Dermis blood vessel endothelial cell (primary cell): ENCODE results near the gene ARX. TPM values are rescaled to one million over a fixed set of nuclear protein-coding genes. Genes with fewer than 3 reads are reported as not detected.

Source experiments
- DNase-seq: peaks from one replicate; pipeline ENCODE4 v3.0.0; 2010
- total RNA-seq: library from RNA; depleted of rRNA; stranded (reverse); fragments of >200 nt; gene quantifications from 2 replicates; pipeline ENCODE4 v1.2.3, GENCODE V29; 2014

ARX gene
- total RNA-seq: not detected in 2 replicates

DNA sequence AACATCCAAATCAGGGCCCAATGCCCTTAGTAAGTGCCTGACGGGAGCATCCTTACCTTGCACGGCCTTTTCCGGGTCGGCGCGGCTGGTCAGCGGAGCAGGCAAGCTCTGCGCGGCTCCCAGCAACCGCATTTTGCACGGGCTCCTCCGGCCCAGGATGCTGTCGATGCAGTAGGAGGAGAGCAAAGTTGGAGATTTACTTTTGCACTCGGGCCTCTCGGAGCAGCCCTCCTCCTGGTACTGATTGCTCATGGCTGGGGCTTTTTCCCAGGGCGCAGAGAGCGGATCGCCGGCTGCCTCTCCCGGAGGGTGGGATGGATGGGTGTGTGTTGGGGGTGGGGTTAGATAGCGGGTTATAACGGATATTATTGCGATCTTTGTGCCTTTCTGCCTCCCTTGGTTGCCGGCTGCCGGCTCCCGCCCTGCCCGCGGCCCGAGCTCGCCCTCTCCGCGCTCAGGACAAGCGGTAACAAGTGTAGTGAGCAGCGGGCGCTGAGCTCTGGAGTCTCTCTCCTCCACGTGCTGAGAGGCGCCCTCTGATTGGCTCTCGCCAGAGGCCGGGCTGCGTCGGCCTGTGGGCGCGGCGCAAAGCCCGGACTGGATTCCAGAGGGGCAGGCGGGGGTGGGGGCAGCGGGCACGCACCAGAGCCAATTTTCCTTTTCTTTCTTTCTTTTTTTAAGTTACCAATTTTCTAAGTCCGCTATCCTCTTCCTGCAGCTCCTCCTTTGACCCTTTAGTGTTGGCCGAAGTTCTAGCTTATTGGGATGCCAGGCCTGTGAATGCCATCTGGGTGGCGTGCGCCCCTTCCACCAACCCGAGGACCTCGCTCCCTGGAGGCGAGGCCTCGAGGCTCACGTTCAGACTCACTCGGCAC lies at the start of gene ARX:
Gene ARX (minus strand): TSS at position 480 of the 875 bp plus-strand sequence. CDS start 228 bp downstream, at position 252.
- peak; percentile 75 for DNase-seq

DNA sequence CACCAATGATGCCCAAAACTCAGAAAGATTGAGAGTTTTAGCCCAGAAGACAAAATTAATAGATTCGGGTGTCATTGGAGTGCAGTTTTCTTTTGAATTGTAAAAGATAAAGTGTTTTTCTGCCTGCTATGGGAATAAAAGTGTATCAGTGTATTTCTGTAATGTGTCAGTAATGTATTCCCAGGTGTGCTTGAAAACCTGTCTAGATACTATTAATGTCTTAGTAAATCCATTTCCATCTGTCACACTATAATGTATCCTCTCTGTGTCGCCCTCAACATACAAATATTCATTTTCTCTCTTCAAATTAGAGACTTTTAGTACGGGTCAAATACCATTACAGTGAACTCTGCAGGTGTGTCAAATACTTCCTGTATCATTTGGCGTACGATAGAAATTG lies 43.5 kb upstream of the ARX start:
- no peak for DNase-seq

DNA sequence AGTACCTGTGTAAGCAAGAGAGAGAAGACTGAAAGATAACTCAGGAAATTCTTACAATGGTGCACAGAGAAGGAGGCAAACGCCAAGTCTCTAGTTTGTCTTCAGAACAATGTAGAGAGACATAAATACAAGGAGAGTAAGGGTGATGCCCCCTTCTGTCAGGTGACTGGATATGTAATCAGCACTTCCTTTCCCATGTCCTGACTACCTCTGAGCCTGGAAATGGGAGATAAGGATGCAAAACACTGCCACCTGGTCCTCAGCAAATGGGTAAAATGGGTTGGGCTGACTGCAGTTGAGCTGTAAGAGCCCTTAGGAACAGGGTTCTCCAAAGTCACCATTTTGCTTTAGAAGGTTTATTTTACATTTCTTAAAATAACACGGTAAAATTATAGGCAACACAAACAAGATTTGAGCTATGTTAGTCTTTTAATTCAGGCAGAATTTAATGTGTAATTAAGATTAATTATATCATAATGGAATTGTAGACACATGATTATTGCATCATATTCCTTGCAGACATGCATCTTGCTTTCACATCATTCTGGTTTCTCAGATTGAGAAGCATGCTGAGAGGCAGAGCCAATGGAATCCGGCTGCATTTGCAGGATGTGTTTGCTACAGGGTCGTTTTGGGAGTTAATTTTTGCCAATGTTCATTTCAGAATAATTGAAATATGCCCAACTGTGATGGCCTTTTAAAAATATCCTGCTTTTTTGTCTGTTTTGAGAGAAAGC lies 37.2 kb upstream of the ARX start:
- DNase-seq: no peak

DNA sequence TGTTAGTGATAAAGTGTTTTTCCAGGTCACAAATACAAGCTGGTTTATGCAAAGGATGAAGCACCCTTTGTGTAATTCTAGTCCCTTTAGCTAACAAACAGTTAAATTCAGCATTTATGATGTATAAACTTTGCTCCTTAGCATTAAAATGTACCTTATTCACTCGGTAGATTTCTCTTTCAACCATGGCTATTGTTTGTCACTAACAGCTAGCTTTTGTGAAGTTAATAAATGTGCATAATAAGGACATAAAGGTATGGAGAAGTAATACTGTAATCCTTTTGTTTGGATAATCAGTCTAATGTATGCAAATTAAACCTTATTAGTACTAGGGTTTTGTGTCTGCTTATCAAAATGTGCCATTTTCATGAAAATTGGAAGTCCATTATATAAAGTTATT lies 34.2 kb upstream of the ARX start:
- DNase-seq: no peak

DNA sequence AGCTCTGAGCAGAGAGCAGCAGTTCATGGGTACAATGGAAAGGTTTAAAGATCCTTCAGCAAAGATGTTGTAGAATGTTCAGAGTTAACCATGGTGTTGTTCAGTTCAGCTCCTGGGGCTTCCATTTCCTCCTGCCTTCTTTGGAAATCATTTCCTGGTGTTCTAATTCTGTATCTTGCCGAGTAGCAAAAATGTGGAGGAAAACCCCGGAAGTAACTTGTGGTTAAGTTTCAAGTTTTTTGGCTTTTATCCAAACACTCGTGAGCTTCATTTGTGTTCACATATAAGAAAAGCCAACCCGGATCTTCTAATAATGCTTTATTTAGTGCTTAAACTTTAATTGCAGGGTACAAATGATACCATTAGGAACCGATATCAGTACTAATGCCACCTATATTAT lies 33.6 kb upstream of the ARX start:
- no peak for DNase-seq

DNA sequence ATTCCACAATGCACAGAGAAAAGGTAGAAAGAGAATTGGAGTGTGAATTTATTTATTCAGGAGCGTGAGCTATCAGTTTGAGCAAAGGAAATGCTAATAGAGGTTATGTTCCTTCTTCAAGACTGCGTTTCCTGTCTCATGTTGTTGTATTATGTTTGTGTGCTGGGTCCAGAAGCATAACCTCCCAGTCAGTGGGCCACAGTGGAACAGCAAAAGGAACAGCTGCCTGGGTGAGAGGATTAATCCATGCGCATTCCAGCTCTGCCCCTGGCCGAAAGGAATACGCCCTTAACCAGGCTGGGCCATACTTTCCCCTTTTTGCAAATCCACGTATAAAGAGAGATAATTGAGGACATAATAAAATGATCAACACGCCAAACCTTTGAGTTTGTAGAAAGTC lies 32.4 kb upstream of the ARX start:
- DNase-seq: no peak

DNA sequence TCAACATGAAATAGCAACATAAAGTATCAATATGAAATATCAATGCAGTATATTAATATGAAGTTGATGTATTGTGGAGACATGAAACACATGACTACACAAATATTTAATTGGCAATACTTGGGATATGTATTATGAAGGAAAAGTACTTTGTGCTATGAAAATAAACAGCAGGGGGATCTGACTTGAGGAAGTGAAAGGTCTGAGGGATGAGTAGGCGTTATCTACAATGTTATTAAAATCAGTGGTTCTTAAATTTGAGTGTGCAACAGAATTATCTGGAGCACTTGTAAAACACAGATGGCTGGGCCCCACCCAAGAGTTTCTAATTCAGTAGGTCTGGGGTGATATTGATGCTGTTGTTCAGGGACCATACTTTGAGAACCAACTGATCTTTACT lies 27.4 kb upstream of the ARX start:
- no peak for DNase-seq

DNA sequence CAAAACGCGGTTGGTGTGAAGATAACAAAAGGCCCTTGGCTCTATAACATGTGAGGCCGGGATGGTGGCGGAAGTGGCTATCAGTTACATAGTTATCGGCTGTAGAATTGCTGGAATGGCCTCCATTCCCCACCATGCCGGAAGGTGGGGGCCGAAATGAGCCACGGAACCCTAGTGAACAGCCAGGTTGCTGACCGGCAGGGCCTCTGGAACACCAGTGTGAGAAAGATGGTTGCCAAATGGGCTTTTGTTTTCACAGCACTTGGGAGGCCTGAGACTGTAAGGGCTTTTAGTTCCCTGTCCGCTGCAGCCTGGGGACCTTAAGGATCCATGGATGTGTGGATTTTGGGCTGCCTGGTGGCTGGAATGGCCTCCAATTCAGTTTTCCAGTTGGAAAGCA lies 23.3 kb upstream of the ARX start:
- DNase-seq: no peak

DNA sequence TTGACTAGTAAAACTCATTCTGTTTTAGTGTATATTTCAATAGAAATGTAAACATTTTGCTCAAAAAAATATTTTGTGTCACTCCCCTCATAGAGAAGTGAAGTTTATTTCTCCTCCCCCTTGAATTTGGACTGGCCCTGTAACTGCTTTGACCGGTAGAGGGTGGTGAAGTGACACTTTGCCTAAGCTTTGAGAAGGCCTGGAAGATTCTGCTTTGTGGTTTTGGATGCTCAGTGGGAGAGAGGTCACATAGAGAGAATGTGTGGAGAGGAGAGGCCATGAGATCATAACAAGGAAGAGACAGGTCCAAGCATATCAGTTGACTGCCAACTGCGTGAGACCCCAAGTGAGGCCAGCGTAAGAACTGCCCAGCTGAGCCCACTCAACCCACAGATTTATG lies 19.1 kb upstream of the ARX start:
- no peak for DNase-seq

DNA sequence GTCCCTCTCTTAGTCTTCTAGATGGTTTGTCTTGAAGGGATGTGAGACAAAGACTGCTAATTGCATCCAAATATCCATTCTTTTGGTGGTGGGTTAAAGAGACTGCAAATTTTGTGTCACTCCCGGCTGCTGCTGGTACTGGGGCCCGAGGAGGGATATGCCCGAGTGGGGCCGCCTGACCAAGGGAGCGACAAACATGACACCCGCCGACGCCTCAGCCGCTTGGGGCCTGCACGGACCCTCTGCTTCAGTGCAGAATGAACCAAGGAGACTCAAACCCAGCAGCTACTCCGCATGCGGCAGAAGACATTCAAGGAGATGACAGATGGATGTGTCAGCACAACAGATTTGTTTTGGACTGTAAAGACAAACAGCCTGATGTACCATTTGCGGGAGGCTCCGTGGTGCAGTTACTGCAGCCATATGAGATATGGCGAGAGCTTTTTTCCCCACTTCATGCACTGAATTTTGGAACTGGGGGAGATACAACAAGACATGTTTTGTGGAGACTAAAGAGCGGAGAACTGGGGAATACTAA lies 13.6 kb upstream of the ARX start:
- no peak for DNase-seq

DNA sequence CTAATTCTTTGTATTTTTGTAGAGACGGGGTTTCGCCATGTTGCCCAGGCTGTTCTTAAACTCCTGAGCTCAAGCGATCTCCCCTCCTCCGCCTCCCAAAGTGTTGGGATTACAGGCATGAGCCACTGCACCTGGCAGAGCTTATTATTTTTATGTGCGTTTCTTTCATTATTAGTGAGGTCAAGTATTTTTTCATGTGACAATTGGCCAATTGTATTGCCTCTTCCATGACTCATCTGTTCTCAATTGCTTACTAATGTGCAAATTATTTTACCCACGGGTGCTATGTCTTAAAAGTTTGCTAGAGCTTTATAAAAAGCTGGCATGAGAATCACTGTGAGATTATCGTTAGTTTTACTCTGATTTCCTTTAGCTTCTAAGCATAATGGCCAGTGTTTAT lies 13.0 kb upstream of the ARX start:
- DNase-seq: peak; percentile 28

DNA sequence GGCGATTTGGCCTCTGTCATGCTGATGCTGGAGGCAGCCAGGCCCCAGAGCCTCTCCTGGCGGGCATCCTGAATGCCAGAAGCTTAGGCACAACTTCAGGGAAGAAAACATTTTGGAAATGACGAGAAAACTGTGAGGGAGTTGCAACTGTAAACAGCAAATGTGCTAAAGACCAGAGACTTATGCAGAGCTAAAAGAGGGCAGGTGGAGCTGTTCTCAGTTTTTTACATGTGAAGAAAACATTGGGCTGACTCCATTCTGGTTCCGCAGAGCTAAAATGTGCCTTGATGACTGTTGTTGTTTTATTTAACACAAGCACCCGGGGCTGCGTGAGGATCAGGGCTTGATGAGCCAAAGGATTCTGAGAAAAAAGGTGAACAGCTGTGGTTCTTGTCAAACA lies 10.8 kb upstream of the ARX start:
- no peak for DNase-seq

DNA sequence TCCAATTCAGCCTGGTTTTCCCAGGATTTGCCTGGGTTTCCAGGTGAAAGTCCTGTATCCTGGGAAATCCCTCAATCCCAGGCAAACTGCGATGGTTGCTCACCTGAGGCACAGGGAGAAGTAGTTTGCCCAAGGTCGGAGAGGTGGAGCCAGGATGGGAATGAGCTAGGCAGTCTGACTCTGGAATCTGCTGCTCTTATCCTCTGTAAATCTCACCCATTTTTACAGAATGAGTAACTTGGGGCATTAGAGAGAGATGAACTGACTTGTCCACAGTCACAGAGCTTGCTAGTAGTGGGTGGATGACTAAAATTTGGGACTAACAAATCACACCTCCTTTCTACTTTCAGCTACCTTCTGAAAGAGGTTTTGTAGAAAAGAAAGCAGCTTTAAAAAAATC lies 9.8 kb upstream of the ARX start:
- DNase-seq: no peak

DNA sequence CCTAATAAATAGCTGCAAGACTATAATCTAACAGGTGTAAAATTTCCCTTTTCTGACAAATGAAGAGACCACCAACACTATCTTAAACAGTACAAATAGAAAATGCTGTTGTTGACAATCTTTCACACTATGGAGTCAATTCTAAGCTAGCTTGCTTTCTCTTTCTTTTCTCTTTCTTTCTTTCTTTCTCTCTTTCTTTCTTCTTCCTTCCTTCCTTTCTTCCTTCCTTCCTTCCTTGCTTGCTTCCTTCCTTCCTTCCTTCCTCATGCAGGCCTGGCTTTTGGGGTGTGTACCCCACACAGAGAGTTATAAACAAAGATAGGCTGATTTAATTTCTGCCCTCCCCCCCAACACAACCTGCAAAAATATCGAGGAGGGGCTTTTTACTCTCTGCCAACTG lies 8.1 kb upstream of the ARX start:
- no peak for DNase-seq

DNA sequence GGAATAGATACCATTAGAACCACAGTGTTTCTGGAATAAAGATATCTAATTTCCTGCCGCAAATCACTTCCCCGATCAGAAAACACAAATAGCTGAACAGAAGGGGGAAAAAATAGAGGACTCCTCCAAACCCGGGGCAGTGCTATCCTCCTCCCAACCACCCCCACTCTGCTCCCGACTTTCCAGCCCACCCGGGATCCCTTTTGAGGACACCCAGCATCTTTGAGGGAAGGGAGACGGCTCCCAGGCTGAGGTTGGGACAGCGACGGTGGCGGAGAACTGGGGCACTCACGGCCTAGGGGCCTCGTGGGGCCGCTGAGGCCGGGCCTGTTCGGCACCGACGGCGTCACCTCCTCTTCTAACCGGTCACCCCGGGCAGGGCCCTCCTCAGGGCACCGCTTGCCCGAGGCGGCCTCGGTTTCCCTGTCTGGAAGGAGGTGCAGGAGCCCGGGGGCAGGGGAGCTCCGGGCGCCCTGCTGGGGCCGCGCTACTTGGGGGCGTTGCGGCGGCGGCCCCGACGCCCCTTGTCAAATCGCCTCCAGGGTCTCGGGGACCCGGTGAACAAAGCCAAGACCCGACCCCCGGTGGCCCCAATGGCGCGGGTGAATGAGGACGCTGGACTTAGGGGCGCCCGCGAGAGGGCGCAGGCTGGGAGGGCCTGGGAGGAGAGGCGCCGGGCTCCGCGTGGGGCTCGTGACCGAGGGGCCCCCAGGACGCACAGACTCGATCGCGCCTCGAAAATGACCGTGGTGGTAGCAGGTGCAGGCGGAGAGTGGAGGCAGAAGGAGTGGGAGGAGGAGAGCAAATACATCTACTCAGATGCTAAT lies 6.9 kb upstream of the ARX start:
- no peak for DNase-seq

DNA sequence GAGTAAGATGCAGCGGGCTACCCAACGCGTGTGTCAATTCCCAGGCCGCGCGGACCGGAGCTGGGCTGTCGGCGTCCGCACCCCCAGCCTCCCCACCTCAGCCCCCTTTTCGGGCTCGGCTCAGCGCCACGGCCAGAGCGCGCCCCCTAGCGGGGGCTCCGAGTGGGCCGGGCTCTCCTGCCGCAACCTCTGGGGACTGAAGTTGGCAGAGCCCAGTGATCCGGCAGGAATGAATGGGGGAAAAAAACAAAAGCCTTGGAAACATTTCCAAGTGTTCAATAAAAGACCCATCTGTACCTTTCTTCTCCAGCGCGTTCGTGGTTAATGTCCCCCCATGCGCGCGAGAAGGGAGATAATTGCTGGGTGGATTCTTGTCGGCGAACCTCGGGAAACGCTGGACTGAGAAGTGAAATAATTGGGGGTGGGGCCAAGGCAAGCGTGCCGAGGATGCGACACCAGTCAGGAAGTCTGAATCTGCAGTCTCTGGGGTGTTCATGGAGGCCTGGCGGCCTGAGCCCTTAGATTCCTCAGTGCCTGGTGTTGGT lies 5.2 kb upstream of the ARX start:
- DNase-seq: peak; percentile 30

DNA sequence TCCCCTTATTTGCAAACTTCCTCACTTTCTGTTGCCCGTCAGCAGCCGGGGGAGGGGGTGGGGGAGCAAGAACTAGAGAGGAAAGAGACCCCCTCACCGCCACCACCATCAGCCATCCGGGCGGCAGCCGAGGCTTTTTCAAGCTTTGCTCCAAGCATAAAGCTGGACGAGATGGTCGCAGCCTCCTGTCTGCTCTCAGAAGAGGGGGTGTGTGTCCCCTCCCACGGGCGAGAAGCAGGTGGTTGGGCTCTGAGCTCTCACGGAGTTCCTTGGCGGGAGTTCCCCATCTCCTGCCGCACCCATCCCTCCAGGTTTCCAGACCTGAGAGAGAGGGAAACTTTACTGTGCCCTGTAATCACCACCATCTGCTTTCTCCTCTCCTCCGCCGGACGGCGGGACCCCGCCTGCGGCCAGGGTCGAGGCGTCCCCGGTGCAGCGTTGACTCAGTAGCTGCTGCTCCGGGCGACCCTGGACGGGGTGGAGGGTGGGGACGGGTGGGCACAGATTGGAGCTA lies 4.7 kb upstream of the ARX start:
- DNase-seq: no peak

DNA sequence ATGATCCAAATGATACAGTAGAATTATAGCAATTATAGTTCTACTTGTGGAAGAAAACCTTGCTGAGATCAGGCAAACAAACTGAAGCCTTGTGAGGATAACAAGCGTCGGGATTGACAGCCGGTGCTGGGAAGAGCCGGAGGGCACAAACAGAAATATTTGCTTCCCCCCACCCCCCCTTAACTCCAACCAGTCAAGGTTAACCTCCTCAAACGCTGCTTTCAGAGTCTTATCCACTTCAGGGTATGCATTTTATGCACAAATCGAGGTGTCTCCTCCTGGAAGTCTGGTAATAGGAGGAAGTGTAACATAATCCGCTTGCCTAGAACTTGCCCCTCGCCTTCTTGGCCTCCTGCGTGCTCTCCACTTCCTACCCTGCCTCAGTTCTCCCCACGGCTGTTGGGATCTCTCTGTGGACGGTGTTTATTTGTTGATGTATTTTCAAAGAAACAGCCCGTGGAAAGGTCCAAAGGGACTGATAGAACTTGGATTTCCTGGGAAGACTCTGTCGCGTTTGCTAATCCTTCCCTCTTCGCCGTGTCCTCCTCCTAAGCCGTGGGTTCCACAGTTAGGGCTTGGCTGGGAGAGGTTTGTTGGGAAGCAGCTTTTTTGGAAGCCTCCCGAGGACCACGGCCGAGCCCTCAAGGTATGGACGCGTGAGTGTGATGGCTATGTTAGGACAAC lies 4.1 kb upstream of the ARX start:
- DNase-seq: no peak

DNA sequence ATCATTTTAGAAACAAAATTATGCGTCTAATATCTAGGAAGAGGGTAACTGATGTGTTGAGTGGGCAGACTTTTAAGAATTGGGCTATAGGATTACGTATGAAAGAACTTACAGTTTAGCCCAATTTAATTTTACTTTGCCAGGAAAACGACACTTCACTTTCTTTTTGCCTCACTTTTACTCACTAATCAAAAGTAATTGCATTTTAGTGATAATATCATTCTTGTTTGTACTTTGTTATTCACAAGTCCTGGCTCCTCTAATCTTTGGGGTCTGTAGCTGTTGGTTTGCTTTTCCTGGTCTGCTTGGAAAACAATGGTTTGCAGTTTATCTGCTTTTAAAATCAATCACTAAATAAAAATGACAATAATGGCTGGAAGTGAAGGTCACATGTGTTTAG lies 2.9 kb upstream of the ARX start:
- DNase-seq: no peak

DNA sequence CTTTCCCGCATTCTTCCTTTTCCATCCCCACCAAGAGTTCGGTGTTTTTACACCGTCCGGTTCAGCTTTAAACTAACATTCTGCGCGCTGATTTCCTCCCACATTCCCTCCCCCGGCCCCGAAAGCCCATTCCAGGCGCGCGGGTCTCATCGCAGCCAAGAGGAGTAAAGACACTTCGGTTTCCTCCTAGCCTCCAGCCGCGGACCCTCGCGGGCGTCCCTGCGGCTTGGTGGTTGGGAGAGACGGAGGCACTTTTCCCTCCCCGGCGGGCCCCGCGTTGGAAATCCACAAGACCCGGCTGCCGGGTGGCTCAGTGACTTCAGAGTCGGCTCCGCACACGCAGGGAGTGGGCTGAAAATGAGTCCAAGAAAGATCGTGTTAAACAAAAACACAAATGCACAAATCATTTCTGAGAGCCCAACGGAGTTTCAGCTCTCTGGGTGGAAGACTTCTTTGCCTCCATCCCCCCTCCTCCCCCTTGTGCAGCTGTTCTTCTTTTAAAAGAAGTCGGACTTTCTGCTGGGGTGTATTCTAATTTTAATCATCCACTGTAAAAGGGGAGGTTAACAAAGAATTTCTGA lies 2.0 kb upstream of the ARX start:
- DNase-seq: no peak

DNA sequence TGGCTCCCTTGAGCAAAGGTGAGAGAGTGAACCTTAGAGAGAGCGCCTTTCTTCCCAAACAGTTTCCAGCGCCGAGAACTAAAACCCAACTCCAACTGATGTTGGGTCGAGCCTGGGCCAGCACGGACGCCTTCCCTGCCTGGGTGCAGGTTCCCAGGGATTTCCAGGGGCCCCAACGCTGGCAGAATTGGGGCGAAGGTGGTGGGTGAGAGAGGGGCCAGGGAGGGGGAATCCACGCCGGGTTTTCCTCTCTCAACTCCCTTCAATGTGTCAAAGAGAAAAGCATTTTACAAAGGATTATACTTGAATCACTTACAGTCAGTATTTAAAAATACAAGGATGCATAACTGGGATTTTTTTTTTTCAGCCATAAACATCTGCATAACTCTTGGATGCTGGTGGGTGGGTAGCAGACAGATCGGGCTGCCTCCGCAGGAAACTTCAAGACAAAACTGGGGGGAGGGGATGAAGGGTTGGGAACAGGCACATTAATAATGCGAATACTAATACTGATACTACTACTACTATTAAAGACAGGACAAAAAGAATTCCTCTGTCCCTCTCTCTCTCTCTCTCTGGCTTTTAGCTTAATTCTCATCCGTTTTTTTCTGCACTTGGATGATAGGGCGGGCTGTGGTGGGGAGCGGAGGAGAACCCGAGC lies 1.3 kb upstream of the ARX start:
- no peak for DNase-seq
